GM19099 (cell line): ENCODE measurements around the gene GABBR2.

Experiments
- POLR2A ChIP-seq: IDR thresholded peaks from 3 replicates; pipeline ENCODE4 v1.6.1; 2011; ENCODE audit warnings: low read depth; ENCODE audit not compliant: insufficient read length; ENCODE audit errors: extremely low read depth

GABBR2 gene

DNA sequence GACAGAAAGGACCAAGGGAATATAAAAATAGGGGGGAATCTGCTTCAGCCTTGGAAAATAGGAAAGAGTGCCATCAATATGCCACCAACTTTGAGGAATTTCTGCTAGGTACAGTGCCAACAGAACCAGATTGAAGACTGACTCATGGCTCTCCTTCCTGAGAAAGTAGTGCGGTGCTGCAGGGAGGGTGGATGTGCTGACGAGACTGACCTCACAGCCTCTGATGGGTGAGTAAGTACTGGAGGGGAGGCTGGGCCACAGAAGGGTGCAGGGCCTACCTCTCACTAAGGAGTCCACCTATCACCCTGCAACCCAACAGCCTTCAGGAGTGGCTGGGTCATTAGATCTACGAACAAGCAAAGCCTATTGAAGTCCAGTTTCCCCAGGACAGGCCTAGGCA is 187.6 kb downstream of the GABBR2 start:
- TF ChIP-seq POLR2A = no peak

DNA sequence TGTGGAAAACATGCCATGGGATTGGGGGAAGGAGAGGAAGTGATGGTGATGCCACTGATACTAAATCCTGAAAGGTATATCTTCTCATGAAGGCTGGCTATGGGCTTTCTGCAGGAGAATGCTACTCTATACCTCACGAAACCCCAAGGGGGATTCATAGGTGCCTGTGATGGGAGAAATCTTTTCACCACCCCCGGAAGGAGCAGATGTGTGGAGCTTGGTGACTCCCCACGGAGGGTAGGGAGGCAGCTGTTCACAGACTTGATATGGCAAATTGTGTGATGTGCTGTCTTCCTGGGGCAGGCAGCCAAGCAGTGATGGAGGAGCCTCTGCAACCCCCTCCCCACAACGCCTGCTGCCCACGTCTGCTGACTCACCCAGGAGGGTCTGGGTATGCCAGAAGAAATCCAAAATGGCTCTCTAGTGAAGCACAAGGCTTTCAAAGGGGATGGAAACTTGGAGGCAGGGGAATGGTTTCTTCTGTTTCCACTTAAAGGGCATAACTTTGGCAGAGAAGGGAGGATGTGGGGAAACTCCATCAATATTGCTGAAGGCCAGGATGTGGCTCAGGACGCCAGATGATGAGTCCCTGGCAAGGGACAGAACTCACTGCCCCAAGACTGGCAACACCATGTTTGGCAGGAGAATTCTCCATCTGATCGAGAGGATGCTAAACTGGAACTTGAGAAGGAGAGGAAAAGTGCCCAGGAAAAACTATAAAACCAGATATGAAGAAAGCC is 188.3 kb downstream of the GABBR2 start:
- TF ChIP-seq POLR2A = no peak

DNA sequence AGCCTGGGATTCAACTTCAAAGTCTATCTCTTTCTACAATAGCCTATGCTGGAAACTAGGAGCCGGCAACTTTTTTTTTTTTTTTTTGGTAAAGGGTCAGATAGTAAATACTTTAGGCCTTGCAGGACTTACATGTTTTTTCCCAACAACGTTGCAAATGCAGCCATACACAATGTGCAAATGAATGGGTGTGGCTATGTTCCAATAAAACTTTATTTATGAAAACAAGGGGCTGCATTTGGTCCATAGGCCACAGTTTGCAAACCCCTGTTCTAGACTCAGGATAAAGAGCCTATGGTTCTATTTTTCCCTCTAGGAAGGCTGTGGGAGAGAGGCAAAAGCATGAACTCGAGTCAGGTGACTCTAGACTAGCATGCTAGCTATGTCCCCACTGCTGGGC is 189.1 kb downstream of the GABBR2 start:
- no peak for TF ChIP-seq POLR2A

DNA sequence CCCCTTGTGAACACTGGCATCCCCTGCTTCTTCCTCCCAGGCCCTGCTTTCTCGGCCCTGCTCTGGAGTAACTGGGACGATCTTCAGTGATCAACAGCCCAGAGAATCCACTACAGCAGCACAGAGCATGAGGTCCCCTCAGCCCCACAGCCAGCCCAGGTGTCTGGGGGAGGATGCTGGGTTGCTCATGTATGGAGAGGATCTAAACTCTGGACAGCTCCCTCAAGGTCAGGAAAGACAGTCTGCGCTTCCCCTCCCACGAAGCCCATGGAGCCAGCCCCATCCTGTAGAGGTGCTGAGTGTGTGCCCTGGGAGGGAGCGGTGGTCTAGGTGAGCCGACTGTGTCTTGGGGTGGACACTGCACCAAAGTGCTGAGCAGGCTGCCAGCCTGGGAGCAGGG is 190.2 kb downstream of the GABBR2 start:
- no peak for TF ChIP-seq POLR2A

DNA sequence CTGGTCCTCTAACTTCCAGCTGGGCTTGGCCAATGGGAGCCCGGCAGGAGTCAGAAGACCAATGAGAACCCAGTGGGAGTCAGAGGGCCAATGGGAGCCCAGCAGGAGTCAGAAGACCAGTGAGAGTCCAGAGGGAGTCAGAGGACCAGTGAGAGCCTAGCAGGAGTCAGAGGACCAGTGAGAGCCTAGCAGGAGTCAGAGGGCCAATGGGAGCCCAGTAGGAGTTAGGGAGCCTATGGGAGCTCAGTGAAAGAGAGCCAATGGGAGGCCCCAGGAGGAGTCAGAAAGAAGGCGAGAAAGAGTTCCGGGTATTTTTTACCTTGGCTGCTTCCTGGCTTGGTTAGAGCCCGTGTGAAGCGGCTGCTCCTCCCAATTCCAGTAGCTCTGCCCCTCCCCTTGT is 191.0 kb downstream of the GABBR2 start:
- TF ChIP-seq POLR2A = no peak

DNA sequence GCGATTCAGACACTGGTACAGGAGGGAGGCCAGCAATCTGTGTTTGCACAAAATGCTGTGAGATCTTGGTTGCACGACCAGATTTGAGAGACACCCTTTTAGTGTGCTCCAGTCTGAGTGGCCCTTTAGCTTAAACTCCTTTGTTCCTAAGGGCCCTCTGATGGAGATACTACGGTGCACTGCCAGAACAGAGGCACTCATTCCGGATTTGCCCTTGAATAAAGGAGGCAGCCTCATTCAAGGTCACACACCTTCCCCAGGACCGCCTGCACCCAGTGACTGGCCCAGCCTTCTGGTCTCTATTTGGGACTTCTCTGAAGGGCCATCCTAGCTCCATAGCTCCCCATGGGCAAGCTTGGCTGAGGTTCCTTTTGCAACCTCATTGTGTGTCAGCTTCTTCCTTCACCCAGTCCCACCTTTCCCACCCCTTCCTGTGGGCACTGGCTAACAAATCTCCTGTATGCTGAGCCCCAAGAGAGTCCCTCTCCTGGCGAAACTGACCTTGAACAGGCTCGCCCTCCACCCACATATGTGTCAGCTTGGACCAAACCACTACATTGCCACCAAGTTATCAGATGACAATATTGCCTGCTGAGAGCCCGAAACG is 191.7 kb downstream of the GABBR2 start:
- no peak for TF ChIP-seq POLR2A

DNA sequence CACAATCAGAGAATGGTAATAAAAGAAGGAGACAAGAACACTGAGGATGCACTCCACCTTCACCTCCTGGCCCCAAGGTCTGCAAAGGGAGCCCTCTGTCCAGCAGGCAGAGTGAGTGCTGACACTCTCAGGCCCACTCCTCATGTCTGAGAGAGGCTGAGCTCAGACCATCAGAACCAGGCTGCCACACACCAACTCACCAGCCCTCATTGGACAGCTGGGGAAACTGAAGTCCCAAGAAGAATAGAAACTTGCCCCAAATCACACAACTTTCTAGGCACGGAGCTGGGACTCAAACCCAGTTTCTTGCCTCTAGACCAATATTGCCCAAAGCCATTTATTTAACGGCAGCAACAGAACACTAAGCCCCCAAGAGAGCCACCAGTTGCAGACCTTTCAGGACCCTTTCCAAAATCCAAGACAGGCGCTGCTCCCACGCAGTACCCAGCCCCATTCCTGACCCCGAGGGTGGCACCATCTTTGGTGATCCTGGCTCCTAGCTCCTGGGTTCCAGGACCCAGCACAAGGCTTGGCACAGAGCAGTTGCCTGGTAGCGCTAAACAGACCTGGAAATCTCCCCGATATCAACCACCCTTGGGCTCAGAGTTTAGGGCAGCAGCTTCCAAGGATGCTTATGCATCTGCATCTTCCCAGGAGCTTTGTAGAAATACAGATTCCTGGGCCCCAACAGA is 192.4 kb downstream of the GABBR2 start:
- TF ChIP-seq POLR2A = no peak

DNA sequence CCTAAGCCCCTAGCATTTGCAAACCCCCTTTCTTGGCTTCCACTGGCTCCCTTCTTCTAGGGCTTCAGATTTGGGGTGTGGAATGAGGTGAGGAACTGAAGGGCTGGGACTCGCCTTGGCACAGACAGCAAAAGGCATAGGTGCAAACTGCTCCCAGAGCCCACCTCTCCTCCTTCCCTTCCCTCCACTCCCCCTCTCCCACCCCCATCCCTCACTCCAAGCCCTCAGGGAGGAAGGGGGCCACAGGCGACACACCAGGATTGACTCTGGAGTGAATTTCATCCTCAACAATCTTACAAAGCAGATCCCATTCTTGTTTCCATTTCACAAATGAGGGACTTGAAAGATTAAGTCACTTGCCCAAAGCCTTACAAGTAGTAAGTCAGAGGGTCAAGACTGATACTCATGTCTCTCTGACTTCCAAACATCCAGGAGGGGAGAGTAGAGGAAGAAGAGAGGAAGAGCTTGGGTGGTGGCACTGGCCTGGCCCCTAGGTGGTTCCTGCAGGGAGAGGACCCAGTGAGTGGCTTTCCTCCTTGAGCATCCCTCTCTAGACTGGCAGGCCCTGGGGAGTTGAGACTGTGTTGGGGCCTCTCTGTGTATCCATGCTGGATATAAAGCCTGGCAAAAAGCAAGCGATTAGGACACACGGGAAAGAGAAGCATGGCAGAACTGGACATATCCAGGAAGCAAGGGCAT is 193.1 kb downstream of the GABBR2 start:
- TF ChIP-seq POLR2A = no peak

DNA sequence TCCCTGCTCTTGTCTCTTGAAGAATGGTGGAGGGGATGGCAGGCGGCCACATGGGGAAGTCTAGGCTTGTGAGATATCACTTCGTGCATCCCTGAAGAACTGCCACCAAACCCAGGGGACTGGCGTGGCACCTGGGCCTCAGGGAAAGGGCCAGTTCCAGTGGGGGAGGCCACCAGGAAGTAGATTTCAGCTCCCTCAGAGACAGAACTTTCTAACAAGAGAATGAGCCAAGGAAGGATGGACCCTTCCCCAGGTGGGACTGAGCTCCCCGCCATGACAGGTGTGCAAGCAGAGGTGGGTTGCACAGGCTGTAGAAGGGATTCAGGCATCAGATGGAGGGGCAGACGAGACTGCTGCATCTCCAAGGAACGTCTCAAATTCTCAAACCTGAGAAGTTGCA is 193.9 kb downstream of the GABBR2 start:
- no peak for TF ChIP-seq POLR2A

DNA sequence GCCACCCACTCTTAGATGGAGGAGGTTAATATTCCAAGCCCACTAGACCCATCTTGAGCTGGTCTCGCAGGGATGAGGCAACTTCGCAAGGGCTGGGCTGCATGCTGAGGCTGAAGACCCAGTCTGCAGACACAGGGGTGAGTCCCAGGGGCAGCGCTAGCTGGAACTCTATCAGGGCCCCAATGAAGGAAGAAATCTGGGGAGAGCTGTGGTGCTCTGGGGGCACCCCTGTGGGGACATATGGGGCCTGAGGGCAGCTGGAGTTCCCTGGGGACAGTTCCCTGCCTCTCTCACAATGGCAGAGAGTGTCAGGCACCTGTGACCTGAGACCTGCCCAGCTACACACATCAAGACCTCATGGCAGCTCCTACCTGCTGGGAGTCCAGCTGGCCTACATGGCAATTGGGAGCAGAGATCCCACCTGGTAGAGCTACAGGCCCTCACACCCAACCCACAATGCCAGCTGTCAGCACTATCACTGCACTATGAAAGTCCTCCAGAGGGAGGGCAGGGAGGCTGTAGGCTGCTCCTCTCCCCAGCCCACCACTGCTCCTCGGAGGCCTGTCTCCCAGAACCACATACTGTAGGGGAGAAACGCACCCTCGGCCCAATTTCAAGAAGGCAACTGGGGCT is 202.2 kb downstream of the GABBR2 start:
- TF ChIP-seq POLR2A = no peak

DNA sequence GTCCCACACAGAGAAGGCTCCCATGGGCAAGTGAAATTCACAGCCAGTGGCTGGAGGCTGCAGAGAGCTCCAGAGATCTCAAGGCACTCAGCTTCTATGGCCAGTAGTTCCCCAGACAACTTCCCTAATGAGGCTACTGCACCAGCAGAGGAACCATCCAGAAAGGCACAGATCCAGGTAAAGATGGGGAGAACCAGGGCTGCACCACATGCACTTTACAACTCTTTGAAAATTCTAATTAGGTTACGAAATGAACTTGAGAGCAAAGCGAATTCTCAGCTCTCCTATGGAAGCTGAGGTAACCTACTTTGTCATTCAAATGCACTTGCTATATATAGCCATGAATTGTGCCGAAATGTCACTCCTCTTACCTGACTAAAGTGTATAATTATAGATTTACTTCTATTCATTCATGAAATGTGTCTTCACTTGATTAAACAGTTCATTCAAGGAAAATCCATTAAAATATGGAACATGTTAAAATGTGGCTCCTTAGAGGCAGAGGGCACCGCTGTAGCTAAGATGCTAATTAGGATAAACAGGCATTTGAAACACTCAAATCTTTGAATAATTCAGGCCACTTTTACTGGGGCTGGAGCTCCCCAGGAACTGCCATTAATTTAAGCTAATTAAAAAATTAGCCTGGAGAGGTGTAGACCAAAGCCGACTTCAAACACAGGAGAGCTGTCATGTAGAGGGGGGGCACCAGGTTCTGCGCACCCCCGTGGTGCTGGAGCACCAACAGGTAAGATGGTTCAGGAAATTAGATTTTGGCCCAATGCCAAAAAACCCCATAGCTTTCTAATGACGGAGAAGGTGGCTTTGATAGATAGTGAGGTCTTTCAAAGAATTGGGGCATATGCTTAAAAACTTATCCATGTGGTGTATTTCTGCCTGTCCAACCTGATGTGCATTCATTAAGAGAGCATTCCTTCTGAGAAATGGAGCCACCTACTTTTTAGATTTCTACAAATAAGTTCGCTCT is 204.1 kb downstream of the GABBR2 start:
- no peak for TF ChIP-seq POLR2A

DNA sequence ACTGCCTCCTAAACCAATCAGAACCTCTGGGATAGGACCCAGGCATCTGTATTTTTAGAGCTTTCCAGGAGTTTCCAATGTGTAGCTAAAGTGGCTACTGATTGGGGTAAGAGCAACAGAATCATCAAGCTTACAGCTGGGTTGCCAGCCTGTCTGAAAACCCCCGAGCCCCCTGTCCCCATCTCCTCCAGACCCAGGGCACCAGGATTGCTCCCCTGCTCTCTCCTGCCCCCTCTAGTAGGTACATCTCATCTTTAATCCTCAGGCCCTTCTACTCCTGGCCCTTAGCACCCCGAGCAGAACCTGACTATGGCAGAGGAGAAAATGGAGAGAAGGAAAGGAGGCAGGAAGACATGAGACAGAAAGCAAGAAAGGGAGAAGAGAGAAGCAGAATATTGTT is 204.9 kb downstream of the GABBR2 start:
- no peak for TF ChIP-seq POLR2A

DNA sequence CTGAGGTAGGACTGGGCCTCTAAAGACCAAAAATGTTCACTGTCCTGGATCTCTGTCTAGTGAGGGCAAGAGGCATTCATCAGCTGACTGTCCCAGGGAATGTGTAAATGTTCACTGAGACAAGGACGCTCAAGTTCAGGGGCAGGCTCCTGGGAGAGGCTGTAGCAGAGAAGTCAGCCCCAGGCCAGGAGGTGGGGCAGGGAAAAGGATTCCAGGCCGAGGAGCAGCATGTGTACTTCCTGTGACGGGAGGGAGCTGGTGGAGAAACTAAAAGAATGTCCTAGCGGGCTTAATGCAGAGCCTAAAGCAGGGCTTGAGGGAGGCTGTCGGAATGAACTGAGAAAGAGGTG is 205.8 kb downstream of the GABBR2 start:
- TF ChIP-seq POLR2A = no peak
